Mesothelial cell of epicardium (in vitro differentiated cells): Measurements from ENCODE around the gene SAMD11. TPM values are rescaled to one million over a fixed set of nuclear protein-coding genes. Genes with fewer than 3 reads are reported as not detected.

Source experiments
- DNase-seq, 2 experiments: peaks; one replicate each; pipeline ENCODE4 v3.0.0; 2021; ENCODE audit warnings: low spot score in 2 of 2; ENCODE audit not compliant: unreplicated experiment in 2 of 2
- H3K27ac Mint-ChIP-seq: 2 replicates; pipeline ENCODE4 v1.8.0; 2021; ENCODE audit warnings: mixed read lengths
- H3K27me3 Mint-ChIP-seq: 2 replicates; pipeline ENCODE4 v1.8.0; 2021; ENCODE audit warnings: low read depth, mixed read lengths
- H3K36me3 Mint-ChIP-seq: 2 replicates; pipeline ENCODE4 v1.8.0; 2021; ENCODE audit warnings: mixed read lengths
- H3K4me1 Mint-ChIP-seq: 2 replicates; pipeline ENCODE4 v1.8.0; 2021; ENCODE audit warnings: mixed read lengths
- H3K4me3 Mint-ChIP-seq: 2 replicates; pipeline ENCODE4 v1.8.0; 2021; ENCODE audit warnings: mild to moderate bottlenecking, moderate library complexity, mixed read lengths
- H3K9me3 Mint-ChIP-seq: 2 replicates; pipeline ENCODE4 v1.8.0; 2021; ENCODE audit warnings: mixed read lengths
- total RNA-seq: library from RNA; stranded (reverse); gene quantifications from 3 replicates; pipeline ENCODE4 v1.2.1, GENCODE V29; 2021
- TF ChIP-seq, protein P1 (sequence below): fragments of 200-600 bp; sonication (generic); IDR thresholded peaks from one replicate; pipeline ENCODE4 v1.5.0; 2021; ENCODE audit warnings: antibody characterized with exemption; ENCODE audit not compliant: unreplicated experiment

The SAMD11 gene
- total RNA-seq, 1 donor from 2014 or later: 313 TPM

DNA sequence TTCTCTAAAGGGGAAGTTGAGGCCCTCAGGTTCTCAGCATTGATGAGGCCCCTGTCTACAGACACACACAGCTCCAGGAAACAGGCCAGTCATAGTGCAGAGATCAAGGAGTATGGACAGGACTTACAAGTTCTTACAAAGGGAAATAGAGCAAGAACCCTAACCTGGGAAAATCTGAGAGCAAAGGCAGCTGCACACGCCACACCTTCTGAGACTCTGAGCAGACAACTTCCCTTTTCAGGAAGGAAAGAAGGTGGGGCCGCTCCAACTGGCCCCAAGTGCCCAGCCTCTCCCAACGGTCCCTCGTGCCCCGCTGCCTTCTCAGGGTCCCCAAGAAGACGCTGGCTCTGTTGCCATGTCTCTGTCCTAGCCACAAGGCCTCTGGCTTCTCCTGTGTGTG lies 31.8 kb downstream of the SAMD11 start:
- Mint-ChIP-seq H3K27ac (no peak overlapping the region), H3K27me3 (no peaks in the 10 kb centered on the region)

DNA sequence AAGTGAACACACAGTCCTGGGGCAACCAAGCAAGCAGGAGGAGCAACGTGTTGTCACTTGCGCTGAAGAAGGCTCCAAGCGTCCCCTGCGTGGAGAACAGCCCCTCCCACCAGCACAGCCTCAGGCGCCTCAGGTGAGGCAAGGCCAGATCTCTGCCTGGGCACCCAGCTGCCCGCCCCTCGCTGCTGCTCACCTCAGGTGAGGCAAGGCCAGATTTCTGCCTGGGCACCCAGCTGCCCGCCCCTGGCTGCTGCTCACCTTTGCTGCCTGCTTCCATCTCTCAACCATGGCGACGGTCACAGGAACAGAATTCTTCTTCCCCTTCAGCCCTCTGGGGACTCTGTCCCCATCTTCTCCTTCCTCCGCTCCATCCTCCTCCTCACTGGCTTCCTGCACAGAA lies 32.9 kb downstream of the SAMD11 start:
- H3K27me3 Mint-ChIP-seq: no peaks in the 10 kb centered on the region
- no peak overlapping the region for H3K27ac Mint-ChIP-seq
- peaks cover 24% of the 10 kb centered on the region for H3K36me3 Mint-ChIP-seq
- no peak for DNase-seq
- TF ChIP-seq, protein P1, sequence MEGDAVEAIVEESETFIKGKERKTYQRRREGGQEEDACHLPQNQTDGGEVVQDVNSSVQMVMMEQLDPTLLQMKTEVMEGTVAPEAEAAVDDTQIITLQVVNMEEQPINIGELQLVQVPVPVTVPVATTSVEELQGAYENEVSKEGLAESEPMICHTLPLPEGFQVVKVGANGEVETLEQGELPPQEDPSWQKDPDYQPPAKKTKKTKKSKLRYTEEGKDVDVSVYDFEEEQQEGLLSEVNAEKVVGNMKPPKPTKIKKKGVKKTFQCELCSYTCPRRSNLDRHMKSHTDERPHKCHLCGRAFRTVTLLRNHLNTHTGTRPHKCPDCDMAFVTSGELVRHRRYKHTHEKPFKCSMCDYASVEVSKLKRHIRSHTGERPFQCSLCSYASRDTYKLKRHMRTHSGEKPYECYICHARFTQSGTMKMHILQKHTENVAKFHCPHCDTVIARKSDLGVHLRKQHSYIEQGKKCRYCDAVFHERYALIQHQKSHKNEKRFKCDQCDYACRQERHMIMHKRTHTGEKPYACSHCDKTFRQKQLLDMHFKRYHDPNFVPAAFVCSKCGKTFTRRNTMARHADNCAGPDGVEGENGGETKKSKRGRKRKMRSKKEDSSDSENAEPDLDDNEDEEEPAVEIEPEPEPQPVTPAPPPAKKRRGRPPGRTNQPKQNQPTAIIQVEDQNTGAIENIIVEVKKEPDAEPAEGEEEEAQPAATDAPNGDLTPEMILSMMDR: no peak
- no peak overlapping the region for H3K4me3 Mint-ChIP-seq
- no peaks in the 10 kb centered on the region for H3K9me3 Mint-ChIP-seq
- peaks cover 11% of the 10 kb centered on the region for H3K4me1 Mint-ChIP-seq

More for the DNA sequence above, 31.8 kb downstream of the SAMD11 start:
- Mint-ChIP-seq H3K9me3 (no peaks in the 10 kb centered on the region), H3K4me1 (peaks cover 11% of the 10 kb centered on the region), H3K36me3 (peaks cover 31% of the 10 kb centered on the region), H3K4me3 (no peak overlapping the region)
- no peak for DNase-seq
- TF ChIP-seq, protein P1: no peak

DNA sequence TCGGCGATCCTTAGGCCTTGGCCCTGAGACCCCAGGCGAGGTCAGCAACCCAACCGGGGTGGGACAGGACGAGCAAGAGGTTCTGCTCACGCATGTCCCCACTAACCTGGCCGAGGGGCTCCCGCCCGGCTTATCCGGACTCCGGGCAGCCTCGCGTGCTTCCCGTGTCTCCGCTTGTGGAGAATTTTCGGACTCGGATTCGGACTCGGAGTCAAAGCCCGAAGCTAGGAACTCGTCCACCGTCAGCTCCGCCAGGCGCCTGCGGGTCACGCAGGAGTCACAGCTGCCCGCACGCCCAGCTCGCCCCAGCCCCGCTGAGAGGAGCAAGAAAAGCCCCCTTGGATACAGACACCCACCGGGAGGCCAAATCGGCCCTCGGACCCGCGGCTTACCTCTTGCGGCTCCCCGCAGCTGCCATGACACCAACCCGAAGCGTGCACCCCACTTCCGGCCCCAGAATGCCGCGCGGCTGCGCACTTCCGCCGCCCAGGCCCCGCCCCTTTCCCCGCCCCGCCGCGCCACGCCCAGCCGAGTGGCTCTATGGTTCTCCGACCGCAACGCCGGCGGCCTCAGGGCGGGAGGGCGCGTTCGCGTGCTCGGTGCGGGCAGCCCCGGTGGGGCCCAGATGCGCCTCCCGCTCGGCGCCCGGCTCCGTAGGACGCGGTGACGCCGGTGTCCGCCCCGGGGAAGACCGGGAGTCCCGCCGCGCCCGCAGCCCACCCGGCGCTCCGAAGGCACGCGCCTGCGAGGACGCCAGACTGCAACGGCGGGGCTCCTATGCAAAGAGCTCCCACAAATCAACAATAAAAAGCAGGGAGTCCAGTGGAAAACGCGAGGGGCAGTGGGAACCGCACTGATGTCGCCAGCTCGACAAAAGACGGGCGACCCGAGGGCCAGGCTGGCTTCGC lies 35.4 kb downstream of the SAMD11 start, which contains the start of gene NOC2L:
NOC2L (minus strand) TSS at position 434 of the 908 bp plus-strand sequence; CDS start at position 418, 16 bp downstream.
- Mint-ChIP-seq H3K27me3 (no peaks in the 10 kb centered on the region), H3K4me1 (peaks cover 11% of the 10 kb centered on the region), H3K4me3 (peak within 1 kb of the TSS; percentile 85), H3K9me3 (no peaks in the 10 kb centered on the region), H3K27ac (peak within 1 kb of the TSS; percentile 59), H3K36me3 (peaks cover 16% of the 10 kb centered on the region)
- TF ChIP-seq, protein P1: no peak
- peak; percentile 93 to 94 for DNase-seq

DNA sequence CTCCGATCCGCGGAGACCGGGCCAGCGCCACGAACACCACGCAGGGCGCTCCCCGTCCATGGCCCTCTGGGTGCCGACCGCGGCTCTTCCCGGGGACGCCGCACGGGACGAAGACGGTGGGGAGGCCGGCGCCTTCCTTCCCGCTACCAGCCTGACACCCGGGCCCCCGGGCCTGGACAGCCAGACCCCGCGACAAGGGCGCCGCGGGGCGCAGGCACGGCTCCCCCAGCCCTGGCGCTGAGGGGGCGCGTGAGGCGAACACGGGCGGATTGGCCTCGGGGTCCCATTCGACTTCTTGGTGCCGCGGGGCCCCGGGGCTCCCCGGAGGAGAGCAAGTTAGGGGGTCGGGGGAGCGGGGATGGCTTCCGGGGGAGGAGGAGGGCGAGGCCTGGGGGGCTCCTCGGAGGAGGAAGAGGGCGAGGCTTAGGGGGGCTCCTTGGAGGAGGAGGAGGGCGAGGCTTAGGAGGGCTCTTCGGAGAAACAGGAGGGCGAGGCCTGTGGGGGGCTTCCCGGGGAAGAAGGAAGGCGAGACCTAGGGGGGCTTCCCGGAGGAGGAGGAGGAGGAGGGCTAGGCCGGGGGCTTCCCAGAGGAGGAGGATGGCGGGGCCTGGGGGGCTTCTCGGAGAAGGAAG lies 36.1 kb downstream of the SAMD11 start:
- Mint-ChIP-seq H3K27ac (no peak overlapping the region), H3K4me1 (peaks cover 11% of the 10 kb centered on the region), H3K36me3 (peaks cover 12% of the 10 kb centered on the region), H3K4me3 (peak overlapping the region; percentile 85), H3K9me3 (no peaks in the 10 kb centered on the region), H3K27me3 (no peaks in the 10 kb centered on the region)
- TF ChIP-seq, protein P1: no peak
- DNase-seq: no peak

DNA sequence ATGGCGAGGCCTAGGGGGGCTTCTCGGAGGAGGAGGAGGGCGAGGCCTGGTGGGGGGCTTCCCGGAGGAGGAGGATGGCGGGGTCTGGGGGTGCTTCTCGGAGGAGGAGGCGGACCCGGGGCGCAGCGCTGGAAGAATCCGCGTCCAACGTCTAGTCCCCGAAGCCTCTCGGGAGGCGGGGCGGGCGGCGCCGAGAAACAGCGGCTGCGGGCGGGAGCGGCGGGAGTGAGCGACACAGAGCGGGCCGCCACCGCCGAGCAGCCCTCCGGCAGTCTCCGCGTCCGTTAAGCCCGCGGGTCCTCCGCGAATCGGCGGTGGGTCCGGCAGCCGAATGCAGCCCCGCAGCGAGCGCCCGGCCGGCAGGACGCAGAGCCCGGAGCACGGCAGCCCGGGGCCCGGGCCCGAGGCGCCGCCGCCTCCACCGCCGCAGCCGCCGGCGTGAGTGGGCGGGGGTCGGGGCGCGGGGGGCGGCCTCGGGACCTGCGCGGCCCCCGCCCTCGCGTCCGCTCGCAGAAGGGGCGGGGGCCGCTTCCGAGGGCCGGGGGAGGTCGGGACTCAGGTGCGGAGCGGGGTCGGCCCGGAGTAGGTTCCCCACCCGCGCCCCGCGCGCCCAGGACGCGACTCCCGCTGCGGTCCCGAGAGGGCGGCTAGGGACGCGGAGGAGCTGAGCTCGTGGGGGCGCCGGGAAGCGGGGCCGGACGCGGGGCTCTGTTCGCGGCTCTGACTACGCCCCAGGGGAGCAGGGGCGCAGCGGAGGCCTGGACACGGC lies 36.8 kb downstream of the SAMD11 start, which contains the start of gene KLHL17:
KLHL17 (plus strand) TSS at position 222 of the 769 bp plus-strand sequence; CDS start at position 332, 110 bp downstream.
- H3K4me3 Mint-ChIP-seq: peak within 1 kb of the TSS; percentile 85
- H3K27ac Mint-ChIP-seq: no peak within 1 kb of the TSS
- no peaks in the 10 kb centered on the region for H3K9me3 Mint-ChIP-seq
- H3K27me3 Mint-ChIP-seq: no peaks in the 10 kb centered on the region
- TF ChIP-seq, protein P1: no peak
- DNase-seq: peak in 1 of 2 experiments; percentile 75
- H3K36me3 Mint-ChIP-seq: peaks cover 6% of the 10 kb centered on the region
- peaks cover 11% of the 10 kb centered on the region for H3K4me1 Mint-ChIP-seq
